ENCODE measurements around the gene SNED1. TPM values are rescaled to one million over a fixed set of nuclear protein-coding genes. Genes with fewer than 3 reads are reported as not detected.

SNED1 gene
- polyA plus RNA-seq, 1 donor from 2014 or later: 0.32 TPM

DNA sequence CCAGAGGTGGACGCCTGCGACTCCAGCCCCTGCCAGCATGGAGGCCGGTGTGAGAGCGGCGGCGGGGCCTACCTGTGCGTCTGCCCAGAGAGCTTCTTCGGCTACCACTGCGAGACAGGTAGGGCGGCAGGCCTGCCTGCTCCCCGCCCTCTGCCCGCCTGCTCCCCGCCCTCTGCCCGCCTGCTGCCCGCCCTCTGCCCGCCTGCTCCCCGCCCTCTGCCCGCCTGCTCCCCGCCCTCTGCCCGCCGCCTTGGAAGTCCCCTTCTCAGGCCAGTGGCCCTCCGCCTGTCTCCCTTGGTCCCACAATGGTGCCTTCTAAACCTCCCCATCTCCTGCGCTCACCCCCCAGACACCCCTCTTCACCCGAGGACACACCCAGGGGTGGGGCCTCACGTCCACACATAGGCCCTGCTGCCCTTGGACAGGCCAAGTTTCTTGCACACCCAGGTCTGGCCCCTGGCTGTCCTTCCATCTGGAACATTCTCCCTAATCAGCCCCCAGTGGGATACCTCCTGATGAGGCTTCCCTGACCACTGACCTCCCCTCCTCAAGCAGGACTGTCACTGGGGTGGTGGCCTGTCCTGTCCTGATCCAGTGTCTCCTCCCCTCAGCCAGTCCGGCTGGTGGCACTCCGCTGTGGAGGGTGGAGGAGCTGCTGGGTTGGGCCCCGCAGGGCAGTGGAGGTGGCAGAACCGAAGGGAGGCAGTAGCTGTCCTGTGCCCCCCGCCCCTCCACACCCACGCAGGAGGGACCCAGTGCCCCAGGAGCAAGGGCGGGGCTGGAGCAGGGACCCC lies 65.8 kb downstream of the SNED1 start:
- H3K36me3 ChIP-seq (ENCODE audit: insufficient read depth, low read length): no peaks in the 10 kb centered on the region
- no peaks in the 10 kb centered on the region for H3F3A ChIP-seq (ENCODE audit: insufficient read depth, low read length, poor library complexity, severe bottlenecking)
- no peak overlapping the region for H3K4me3 ChIP-seq (ENCODE audit: low read length)
- no peaks in the 10 kb centered on the region for H3K79me2 ChIP-seq (replicated peaks; ENCODE audit: insufficient read depth, low read length)
- no peaks in the 10 kb centered on the region for H3K9me3 ChIP-seq (ENCODE audit: low read length)
- TF ChIP-seq, protein P1, sequence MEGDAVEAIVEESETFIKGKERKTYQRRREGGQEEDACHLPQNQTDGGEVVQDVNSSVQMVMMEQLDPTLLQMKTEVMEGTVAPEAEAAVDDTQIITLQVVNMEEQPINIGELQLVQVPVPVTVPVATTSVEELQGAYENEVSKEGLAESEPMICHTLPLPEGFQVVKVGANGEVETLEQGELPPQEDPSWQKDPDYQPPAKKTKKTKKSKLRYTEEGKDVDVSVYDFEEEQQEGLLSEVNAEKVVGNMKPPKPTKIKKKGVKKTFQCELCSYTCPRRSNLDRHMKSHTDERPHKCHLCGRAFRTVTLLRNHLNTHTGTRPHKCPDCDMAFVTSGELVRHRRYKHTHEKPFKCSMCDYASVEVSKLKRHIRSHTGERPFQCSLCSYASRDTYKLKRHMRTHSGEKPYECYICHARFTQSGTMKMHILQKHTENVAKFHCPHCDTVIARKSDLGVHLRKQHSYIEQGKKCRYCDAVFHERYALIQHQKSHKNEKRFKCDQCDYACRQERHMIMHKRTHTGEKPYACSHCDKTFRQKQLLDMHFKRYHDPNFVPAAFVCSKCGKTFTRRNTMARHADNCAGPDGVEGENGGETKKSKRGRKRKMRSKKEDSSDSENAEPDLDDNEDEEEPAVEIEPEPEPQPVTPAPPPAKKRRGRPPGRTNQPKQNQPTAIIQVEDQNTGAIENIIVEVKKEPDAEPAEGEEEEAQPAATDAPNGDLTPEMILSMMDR (IDR thresholded peaks at IDR 0.05; ENCODE audit: poor library complexity, severe bottlenecking): no peak
- TF ChIP-seq SMC3 (conservative IDR thresholded peaks at IDR 0.05; ENCODE audit: poor library complexity): no peak
- no peak overlapping the region for H3K9ac ChIP-seq (ENCODE audit: low read length)
- H2AFZ ChIP-seq (ENCODE audit: low read depth, low read length): no peak overlapping the region
- H3K4me2 ChIP-seq (ENCODE audit: low read length): no peak overlapping the region
- H3K27ac ChIP-seq (ENCODE audit: low read length): no peak overlapping the region
- no peaks in the 10 kb centered on the region for H3K27me3 ChIP-seq (ENCODE audit: insufficient read depth, low read depth, low read length)
- H3K9me2 ChIP-seq (ENCODE audit: insufficient read depth, low read length): no peaks in the 10 kb centered on the region
- H4K20me1 ChIP-seq (ENCODE audit: insufficient read depth): no peaks in the 10 kb centered on the region

DNA sequence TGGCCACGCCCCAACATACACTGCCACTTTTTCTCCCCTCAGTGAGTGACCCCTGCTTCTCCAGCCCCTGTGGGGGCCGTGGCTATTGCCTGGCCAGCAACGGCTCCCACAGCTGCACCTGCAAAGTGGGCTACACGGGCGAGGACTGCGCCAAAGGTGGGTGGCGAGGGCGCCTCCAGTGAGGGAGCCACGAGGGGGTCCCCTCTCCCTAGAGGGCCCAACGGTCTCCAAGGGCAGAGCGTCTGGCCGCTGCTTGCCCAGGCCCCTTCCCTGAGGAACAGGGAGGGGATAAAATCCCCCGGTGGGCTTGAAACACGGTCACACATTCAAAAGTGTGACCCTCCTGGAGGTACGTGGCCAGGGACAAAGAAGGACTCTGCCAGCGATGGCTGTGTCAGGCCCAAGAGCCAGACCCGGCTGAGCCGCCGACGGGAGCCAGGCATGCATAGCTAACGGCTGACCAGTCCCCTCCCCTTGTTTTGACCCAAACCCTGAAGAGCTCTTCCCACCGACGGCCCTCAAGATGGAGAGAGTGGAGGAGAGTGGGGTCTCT lies 66.5 kb downstream of the SNED1 start:
- H3K4me3 ChIP-seq (ENCODE audit: low read length): no peak overlapping the region
- no peaks in the 10 kb centered on the region for H3F3A ChIP-seq (ENCODE audit: insufficient read depth, low read length, poor library complexity, severe bottlenecking)
- H3K79me2 ChIP-seq (replicated peaks; ENCODE audit: insufficient read depth, low read length): no peaks in the 10 kb centered on the region
- H3K9me3 ChIP-seq (ENCODE audit: low read length): no peaks in the 10 kb centered on the region
- H3K27me3 ChIP-seq (ENCODE audit: insufficient read depth, low read depth, low read length): no peaks in the 10 kb centered on the region
- no peak overlapping the region for H2AFZ ChIP-seq (ENCODE audit: low read depth, low read length)
- no peak overlapping the region for H3K4me2 ChIP-seq (ENCODE audit: low read length)
- TF ChIP-seq EZH2 (IDR thresholded peaks at IDR 0.05; ENCODE audit: borderline replicate concordance, insufficient read depth, low read length, poor library complexity, severe bottlenecking) (no peak), MXI1 (conservative IDR thresholded peaks at IDR 0.05; ENCODE audit: poor library complexity, severe bottlenecking) (no peak), RAD21 (conservative IDR thresholded peaks at IDR 0.05) (no peak), SMC3 (conservative IDR thresholded peaks at IDR 0.05; ENCODE audit: poor library complexity) (no peak), TAF1 (IDR thresholded peaks at IDR 0.05; ENCODE audit: low read depth) (no peak)
- TF ChIP-seq, protein P2, sequence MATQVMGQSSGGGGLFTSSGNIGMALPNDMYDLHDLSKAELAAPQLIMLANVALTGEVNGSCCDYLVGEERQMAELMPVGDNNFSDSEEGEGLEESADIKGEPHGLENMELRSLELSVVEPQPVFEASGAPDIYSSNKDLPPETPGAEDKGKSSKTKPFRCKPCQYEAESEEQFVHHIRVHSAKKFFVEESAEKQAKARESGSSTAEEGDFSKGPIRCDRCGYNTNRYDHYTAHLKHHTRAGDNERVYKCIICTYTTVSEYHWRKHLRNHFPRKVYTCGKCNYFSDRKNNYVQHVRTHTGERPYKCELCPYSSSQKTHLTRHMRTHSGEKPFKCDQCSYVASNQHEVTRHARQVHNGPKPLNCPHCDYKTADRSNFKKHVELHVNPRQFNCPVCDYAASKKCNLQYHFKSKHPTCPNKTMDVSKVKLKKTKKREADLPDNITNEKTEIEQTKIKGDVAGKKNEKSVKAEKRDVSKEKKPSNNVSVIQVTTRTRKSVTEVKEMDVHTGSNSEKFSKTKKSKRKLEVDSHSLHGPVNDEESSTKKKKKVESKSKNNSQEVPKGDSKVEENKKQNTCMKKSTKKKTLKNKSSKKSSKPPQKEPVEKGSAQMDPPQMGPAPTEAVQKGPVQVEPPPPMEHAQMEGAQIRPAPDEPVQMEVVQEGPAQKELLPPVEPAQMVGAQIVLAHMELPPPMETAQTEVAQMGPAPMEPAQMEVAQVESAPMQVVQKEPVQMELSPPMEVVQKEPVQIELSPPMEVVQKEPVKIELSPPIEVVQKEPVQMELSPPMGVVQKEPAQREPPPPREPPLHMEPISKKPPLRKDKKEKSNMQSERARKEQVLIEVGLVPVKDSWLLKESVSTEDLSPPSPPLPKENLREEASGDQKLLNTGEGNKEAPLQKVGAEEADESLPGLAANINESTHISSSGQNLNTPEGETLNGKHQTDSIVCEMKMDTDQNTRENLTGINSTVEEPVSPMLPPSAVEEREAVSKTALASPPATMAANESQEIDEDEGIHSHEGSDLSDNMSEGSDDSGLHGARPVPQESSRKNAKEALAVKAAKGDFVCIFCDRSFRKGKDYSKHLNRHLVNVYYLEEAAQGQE (IDR thresholded peaks at IDR 0.05; ENCODE audit: borderline replicate concordance): no peak
- TF ChIP-seq, protein P1 (IDR thresholded peaks at IDR 0.05; ENCODE audit: poor library complexity, severe bottlenecking): no peak
- H4K20me1 ChIP-seq (ENCODE audit: insufficient read depth): no peaks in the 10 kb centered on the region
- no peaks in the 10 kb centered on the region for H3K9me2 ChIP-seq (ENCODE audit: insufficient read depth, low read length)
- H3K36me3 ChIP-seq (ENCODE audit: insufficient read depth, low read length): no peaks in the 10 kb centered on the region
- no peak overlapping the region for H3K27ac ChIP-seq (ENCODE audit: low read length)
- H3K9ac ChIP-seq (ENCODE audit: low read length): no peak overlapping the region

Measured in neural cell (in vitro differentiated cells).